ENCODE data around the gene FIG4. TPM values are rescaled to one million over a fixed set of nuclear protein-coding genes. Genes with fewer than 3 reads are reported as not detected.

Gene FIG4
- total and polyA plus RNA-seq, 2 experiments from 2014 or later: 8.0 to 10.9 TPM

GRCh38 chr6:109687271-109687761, 3.8 kb upstream of the FIG4 start:
- 68% methylated on average over 2 of the region's 2 CpGs for WGBS (ENCODE audit: low lambda C conversion rate, missing lambda C conversion rate)
- Histone ChIP-seq H3K9me2 (replicated peaks; ENCODE audit: insufficient read depth) (no peaks in the 10 kb centered on the region), H3K36me3 (replicated peaks; ENCODE audit: insufficient read depth, low read depth) (no peaks in the 10 kb centered on the region), H3K9me3 (ENCODE audit: low read depth) (no peaks in the 10 kb centered on the region), H4K20me1 (ENCODE audit: insufficient read depth, poor library complexity, severe bottlenecking) (no peaks in the 10 kb centered on the region), H3K4me2 (no peak overlapping the region), H3K27ac (no peak overlapping the region), H2AFZ (no peak overlapping the region), H3K4me1 (ENCODE audit: insufficient read depth) (peaks cover 4% of the 10 kb centered on the region), H3K27me3 (no peaks in the 10 kb centered on the region), H3K79me2 (peaks cover 7% of the 10 kb centered on the region), H3K4me3 (no peak overlapping the region)
- TF ChIP-seq, protein P1, sequence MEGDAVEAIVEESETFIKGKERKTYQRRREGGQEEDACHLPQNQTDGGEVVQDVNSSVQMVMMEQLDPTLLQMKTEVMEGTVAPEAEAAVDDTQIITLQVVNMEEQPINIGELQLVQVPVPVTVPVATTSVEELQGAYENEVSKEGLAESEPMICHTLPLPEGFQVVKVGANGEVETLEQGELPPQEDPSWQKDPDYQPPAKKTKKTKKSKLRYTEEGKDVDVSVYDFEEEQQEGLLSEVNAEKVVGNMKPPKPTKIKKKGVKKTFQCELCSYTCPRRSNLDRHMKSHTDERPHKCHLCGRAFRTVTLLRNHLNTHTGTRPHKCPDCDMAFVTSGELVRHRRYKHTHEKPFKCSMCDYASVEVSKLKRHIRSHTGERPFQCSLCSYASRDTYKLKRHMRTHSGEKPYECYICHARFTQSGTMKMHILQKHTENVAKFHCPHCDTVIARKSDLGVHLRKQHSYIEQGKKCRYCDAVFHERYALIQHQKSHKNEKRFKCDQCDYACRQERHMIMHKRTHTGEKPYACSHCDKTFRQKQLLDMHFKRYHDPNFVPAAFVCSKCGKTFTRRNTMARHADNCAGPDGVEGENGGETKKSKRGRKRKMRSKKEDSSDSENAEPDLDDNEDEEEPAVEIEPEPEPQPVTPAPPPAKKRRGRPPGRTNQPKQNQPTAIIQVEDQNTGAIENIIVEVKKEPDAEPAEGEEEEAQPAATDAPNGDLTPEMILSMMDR (IDR thresholded peaks at IDR 0.05; ENCODE audit: poor library complexity): no peak
- no peak for DNase-seq (ENCODE audit: low spot score)

DNA sequence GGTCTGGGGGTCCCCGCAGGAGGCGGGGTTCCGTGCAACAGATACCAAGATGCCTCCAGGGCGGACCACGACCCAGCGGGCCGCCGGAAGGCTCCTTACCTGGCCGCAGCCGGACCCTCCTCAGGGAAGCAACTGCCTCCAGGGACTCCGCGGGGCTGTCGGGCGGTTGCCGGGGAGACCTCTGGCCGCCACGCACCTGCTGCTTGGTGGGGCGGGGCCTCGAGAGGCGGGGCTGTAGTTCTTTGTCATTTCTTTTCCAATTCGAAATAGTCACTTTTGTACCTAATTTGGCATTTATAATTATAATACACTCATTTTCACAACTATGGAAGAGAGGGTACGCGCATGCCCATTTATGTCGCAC, 741 bp upstream of the FIG4 start:
- Histone ChIP-seq H3K4me3 (peak overlapping the region; percentile 66), H3K9me2 (replicated peaks; ENCODE audit: insufficient read depth) (no peaks in the 10 kb centered on the region), H3K27ac (peak overlapping the region; percentile 85), H3K79me2 (peaks cover 21% of the 10 kb centered on the region), H3K4me2 (peak overlapping the region; percentile 89), H3K4me1 (ENCODE audit: insufficient read depth) (peaks cover 4% of the 10 kb centered on the region), H3K27me3 (no peaks in the 10 kb centered on the region), H2AFZ (peak overlapping the region; percentile 96), H3K36me3 (replicated peaks; ENCODE audit: insufficient read depth, low read depth) (no peaks in the 10 kb centered on the region), H4K20me1 (ENCODE audit: insufficient read depth, poor library complexity, severe bottlenecking) (no peaks in the 10 kb centered on the region), H3K9me3 (ENCODE audit: low read depth) (no peaks in the 10 kb centered on the region)
- DNase-seq (ENCODE audit: low spot score): peak; percentile 72
- WGBS (ENCODE audit: low lambda C conversion rate, missing lambda C conversion rate): 1% methylated on average over 24 of the region's 24 CpGs
- TF ChIP-seq EZH2phosphoT487 (IDR thresholded peaks at IDR 0.05; ENCODE audit: low read depth, severe bottlenecking, unreplicated experiment) (no peak), EZH2 (IDR thresholded peaks at IDR 0.05; ENCODE audit: borderline replicate concordance) (no peak)
- TF ChIP-seq, protein P1 (IDR thresholded peaks at IDR 0.05; ENCODE audit: poor library complexity): no peak

DNA sequence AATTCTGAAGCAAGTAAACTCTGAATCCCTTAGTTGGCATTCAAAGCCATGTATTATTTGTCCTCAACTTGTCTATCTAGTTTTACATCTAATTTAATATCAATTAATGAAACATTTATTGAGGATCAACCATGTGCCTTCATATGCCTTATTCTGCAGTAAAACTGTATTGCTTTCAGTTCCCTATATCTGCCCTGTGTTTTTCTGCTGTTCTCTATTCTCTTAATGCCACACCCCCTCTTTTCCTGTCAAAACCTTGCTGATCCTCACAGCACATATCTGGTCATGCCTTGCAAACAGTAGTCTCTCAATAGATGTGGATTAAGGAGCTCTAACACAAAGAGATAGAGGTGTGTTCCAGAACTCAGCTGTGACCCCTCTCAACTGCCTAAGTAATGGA, 2.0 kb downstream of the FIG4 start:
- Histone ChIP-seq H3K79me2 (peaks cover 22% of the 10 kb centered on the region), H2AFZ (no peak overlapping the region), H3K27me3 (no peaks in the 10 kb centered on the region), H3K4me1 (ENCODE audit: insufficient read depth) (peaks cover 4% of the 10 kb centered on the region), H4K20me1 (ENCODE audit: insufficient read depth, poor library complexity, severe bottlenecking) (no peaks in the 10 kb centered on the region), H3K4me3 (no peak overlapping the region), H3K9me3 (ENCODE audit: low read depth) (no peaks in the 10 kb centered on the region), H3K27ac (no peak overlapping the region), H3K9me2 (replicated peaks; ENCODE audit: insufficient read depth) (no peaks in the 10 kb centered on the region), H3K36me3 (replicated peaks; ENCODE audit: insufficient read depth, low read depth) (no peaks in the 10 kb centered on the region), H3K4me2 (no peak overlapping the region)
- TF ChIP-seq, protein P1 (IDR thresholded peaks at IDR 0.05; ENCODE audit: poor library complexity): no peak
- no peak for TF ChIP-seq EZH2 (IDR thresholded peaks at IDR 0.05; ENCODE audit: borderline replicate concordance)
- no peak for TF ChIP-seq EZH2phosphoT487 (IDR thresholded peaks at IDR 0.05; ENCODE audit: low read depth, severe bottlenecking, unreplicated experiment)
- no peak for DNase-seq (ENCODE audit: low spot score)

DNA sequence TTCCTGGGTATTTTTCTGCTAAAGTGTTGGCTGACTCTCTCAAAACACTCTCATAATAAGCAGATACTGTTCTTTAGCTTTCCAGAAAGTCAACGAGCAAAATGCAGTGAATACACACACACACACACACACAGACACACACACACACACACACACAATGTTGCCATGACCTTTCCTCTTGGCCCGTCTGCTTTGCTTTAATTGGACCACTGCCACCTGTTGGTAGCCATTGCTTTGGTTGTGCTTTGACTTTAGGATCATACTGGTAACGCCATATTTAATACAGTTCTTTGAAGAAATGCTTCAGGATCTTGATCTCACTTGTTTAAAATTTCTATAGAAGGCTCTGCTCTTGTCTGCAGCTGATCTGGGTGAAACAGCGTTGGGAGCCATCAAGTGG, 4.4 kb downstream of the FIG4 start:
- Histone ChIP-seq H3K9me3 (ENCODE audit: low read depth) (no peaks in the 10 kb centered on the region), H3K4me2 (no peak overlapping the region)

More for the DNA sequence above, 4.4 kb downstream of the FIG4 start:
- Histone ChIP-seq H3K4me1 (ENCODE audit: insufficient read depth) (peaks cover 4% of the 10 kb centered on the region), H3K36me3 (replicated peaks; ENCODE audit: insufficient read depth, low read depth) (no peaks in the 10 kb centered on the region), H3K27ac (no peak overlapping the region), H3K9me2 (replicated peaks; ENCODE audit: insufficient read depth) (no peaks in the 10 kb centered on the region), H3K27me3 (no peaks in the 10 kb centered on the region), H3K4me3 (no peak overlapping the region), H3K79me2 (peaks cover 22% of the 10 kb centered on the region), H4K20me1 (ENCODE audit: insufficient read depth, poor library complexity, severe bottlenecking) (no peaks in the 10 kb centered on the region), H2AFZ (no peak overlapping the region)
- TF ChIP-seq, protein P1 (IDR thresholded peaks at IDR 0.05; ENCODE audit: poor library complexity): peak; percentile 20
- no peak for TF ChIP-seq EZH2phosphoT487 (IDR thresholded peaks at IDR 0.05; ENCODE audit: low read depth, severe bottlenecking, unreplicated experiment)
- no peak for DNase-seq (ENCODE audit: low spot score)
- WGBS (ENCODE audit: low lambda C conversion rate, missing lambda C conversion rate): 70% methylated on average over 4 of the region's 4 CpGs
